HUDEP-2 (cell line): ENCODE measurements around the gene CISTR.
"Not testable (repeated sequence)": the region's sequence is repeated elsewhere in the genome, so short reads cannot be mapped to it uniquely, and the experiment has no call there.

Experiments
- DNase-seq, 76 experiments: peaks; one replicate each; lab custom pipeline; 2025; ENCODE audit not compliant: unreplicated experiment in 76 of 76; lab: John Stamatoyannopoulos, UW

CISTR gene

GRCh38 chr12:53765891-53766290 lies 14.1 kb upstream of the CISTR start:
- no peak for DNase-seq

GRCh38 chr12:53764615-53765014 lies 12.8 kb upstream of the CISTR start:
- no peak for DNase-seq

DNA sequence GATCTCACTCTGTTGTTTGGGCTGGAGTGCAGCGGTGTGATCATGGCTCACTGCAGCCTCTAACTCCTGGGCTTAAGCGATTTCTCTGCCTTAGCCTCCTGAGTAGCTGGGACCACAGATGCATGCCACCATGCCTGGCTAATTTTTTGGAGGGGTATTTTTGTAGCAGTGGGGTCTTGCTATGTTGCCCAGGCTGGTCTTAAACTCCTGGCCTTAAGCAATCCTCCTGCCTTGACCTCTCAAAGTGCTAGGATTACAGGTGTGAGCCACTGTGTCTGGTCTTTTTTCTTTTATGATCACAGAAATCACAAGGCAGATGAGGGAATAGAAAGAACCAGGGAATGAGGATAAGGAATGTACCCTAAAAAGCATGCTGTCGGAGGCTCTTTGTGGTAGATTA lies 11.0 kb upstream of the CISTR start:
- DNase-seq: not testable (repeated sequence)

GRCh38 chr12:53761306-53761705 lies 9.5 kb upstream of the CISTR start:
- no peak for DNase-seq

DNA sequence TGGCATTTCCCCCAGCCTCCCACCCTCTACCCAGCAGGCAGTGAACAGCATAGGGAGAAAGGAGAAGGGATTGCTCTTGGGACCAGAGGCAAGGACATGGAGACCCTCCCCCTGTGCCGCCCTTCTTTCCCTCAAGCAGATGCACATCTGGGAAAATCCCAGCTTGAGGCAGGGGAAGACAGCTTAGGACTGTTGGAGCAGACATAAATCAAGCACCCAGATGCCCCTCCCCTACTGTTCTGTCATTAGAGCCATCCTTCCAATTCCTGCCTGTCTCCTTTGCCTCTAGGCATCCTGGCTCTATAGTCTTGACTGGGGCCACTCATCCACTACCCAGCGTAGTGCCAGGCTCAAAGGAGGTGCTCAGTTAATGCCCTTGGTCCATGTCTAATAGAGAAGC lies 7.5 kb upstream of the CISTR start:
- DNase-seq: no peak

DNA sequence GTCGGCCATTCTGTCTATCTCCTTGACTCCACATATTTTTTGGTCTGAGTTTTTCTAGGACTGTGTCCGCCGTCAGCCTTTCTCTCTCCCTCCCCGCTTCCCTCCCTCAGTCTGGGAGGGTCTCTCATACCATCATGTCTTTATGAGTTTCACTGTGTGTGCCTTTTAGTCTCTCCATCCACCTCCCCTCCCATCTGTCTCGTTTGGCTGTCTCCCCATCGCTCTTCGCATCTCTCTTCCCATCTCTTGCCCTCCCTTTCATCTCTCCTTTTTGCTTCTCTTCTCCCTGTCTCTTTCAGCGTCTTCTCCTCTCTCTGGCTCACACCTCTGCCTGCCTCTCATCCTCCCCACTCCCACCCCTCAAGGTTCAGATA lies 6.9 kb upstream of the CISTR start:
- no peak for DNase-seq

DNA sequence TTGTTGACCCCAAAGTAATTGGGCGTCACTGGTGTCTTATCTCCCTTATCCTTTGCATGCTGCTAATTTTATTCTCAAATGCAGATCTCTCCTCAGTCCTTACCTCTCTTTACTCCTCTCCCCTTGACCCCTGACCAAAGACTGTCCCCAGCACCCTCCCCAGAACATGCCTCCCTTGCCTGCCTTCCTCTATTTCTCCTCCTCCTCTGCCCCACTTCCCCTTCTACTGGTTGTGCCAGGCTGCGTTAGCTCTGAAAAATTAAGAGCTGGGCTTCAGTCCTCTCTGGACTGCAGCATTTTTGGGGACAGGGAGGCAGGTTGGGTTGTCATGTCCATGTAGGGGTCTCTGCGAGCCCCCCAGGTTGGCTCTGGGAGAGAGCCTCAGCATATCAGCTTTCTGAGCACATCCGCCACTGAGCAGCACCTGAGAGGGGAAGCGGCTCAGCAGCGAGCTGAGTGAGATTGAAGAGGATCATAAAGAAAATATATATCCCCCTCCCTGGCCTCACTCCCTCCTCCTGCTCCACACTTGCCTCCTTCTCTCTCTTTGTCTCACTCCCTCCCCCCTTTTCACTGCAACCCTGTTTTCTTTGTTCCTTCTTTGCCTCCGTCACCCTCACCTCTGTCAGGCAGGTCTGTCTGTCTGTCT lies 6.4 kb upstream of the CISTR start:
- DNase-seq: no peak

DNA sequence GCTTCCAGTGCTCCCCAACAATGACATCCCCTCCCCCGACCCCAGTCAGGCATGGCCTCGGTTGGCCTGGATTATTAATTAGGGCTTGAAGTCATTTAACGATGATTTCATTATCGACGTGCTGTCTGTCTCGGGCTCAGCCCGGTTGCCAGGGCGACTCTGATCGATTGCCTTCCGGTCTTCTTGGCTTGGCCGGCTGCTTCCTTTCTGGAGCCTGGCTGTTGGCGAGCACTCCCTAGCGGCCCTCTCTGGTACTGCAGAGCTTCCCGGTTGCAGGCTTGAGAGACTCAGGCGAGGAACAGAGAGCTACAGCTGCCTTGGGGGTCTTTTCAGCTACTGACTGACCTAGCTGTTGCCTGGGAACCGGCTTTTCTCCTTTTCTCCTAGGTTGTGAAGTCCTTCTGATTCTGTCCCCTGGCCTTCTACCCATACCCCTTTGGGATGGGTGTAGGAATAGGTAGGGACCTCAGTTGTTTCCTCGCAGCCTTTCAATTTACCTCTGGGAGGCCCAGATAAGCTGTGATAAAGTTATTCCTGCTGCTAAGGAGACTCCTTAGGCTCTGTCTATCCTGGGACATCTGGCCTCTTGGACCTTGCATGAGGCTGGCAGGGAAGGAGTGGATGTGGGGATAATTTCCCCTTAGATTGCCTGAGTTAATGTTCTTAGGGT lies 5.5 kb upstream of the CISTR start:
- peak in 65 of 76 experiments; percentile 4 to 77 (median 42) for DNase-seq

DNA sequence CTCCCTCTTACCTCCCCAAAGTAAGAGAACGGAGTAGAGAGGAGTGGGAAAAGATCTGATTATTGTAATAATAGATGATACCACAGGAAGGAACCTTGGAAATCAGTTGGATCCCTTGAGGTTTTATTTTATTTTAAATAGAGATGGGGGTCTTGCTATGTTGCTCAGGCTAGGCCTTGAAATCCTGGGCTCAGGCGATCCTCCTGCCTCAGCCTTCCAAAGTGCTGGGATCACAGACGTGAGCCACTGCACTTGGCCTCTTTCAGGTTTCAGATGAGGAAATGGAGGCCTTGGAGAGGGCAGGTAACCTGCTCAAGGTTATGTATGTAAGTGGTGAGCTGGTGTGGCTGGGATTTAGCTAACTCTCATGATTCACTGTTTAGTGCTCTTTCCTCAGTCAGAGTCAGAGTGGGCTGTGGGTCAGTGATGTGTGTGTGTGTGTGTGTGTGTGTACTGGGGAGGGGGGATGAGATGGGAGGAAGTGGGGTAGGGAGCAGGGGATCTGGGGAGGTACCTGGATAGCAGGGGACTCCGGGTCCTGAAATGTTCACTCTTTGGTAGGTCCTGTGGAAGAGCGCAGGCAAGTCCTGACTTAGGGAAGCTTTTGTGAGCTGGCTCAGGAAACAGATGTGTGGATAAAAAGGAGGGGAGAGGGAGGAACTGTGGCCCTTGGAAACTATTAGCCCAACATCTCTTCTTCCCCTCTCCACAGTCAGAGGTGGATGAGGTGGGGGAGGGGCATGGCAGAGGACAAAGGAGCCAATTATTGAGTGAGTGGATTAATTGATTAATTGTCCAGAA lies 4.7 kb upstream of the CISTR start:
- no peak for DNase-seq

GRCh38 chr12:53755893-53756292 lies 4.1 kb upstream of the CISTR start:
- DNase-seq: no peak

- DNase-seq: no peak
These were observed 3.7 kb upstream of the CISTR start for GRCh38 chr12:53755451-53755891.

DNA sequence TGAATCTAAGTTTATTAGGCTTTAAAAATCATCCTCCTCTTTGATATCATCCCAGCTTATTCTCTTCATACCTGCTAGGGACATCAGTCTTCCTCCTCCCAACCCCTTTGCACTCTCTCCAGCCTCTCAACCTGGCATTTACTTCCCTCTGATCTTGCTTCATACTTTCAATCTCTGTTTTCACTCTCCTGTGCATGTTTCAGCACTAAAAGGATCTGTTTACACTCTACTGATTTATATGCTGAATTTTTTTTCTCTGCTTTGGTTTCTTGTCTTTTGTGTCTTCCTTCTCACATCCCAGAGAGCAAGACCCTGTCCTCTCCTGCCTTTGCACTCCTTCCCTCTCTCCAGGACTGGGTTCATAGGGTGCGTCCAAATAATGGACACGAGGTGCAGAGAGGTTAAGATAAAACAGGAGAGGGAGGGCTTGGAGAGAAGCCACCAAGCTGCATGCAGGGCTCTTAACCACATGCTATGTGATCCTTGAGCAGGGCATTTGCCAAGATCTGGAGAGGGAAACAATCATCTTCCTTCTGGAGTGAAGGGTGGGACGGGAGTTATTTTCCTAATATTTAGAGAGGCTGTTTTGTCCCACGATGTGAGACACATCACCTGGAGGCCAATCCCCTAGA lies 3.0 kb upstream of the CISTR start:
- peak in 1 of 76 experiments; percentile 3 for DNase-seq

DNA sequence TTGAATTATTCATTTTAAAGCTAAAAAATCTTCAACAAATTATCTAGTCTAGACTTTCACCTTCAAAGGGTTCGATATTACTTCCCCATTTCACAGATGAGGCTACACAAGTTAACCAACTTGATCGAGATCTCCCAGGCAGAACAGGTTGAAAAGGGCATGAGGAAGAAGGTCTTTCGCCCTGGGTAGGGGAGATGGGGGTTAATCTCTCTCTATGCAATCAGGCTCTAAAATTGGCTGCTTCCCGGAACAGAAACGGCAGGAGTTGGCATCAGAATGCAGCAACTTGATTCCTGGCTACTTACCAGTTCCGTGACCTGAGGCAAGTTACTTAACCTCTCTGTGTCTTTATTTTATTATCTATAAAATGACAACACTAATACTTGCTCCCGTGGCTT lies 2.4 kb upstream of the CISTR start:
- DNase-seq: no peak

DNA sequence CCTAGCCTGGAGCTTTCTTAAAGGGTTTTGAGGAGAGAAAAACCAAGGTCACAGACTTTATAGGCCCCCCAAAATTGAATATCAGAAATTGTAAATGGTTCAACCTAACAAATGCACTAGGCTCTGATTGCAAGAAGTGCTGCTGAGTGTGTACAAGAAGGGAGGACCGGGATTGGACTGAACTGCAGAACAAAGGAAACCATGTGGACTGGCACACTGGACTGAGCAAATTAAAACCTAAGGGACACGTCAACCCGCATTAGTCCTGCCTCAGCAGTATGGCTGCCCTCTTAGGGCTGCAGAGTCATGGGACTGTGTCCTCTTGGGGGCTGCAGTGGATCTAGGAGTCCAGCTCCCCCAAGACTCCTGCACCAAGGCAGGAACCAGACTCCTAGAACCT lies 842 bp upstream of the CISTR start:
- DNase-seq: no peak

GRCh38 chr12:53752192-53752601 lies 418 bp upstream of the CISTR start:
- no peak for DNase-seq

DNA sequence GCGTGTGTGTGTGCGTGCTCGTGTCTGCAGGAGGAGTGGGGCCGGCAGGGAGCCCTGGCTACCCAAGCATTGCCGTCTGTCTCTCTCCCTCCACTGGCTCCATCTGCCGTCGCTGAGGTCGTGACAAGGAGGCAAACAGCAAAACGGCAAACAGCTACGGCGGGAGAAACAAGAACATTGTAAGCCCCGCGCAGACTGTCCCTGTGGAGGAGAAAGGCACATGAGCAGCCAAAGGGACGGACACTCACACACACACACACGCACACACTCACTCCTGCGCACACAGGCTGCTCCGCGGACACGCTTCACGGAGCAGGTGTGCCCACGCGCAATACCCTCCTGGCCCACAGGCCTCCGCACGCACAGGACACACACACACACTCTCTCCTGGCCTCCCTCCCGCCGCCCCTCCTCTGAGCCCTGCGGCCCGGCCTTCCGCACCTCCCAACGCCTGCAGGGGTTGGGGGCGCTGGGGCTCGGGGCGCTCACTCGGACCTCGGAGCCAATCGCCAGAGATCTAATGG lies 905 bp downstream of the CISTR start:
- DNase-seq: no peak

GRCh38 chr12:53749986-53750811 lies 1.6 kb downstream of the CISTR start:
- DNase-seq: no peak

- no peak for DNase-seq
These were observed 3.5 kb downstream of the CISTR start for GRCh38 chr12:53748072-53748840.

DNA sequence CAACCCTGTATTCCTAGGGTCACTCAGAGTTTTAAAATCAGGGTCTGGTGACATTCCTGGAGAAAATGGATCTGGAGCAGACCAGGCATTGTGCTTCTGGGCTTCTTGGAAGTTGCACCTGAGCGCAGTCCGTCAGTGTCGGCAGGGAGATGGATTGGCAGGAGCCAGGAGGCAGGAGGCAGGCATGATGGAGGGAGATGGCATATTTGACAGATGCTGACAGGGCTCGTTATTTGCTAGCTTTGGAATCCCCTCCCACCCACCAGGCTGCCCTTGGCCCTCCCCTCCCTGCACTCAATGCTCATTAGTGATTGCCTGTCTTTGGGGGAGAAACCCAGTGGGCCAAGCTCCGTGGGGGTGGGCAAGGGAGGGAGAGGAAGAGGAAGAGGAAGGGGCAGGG lies 4.7 kb downstream of the CISTR start:
- DNase-seq: no peak
